Measurements from ENCODE around the gene CASS4. TPM values are rescaled to one million over a fixed set of nuclear protein-coding genes. Genes with fewer than 3 reads are reported as not detected.

Gene CASS4
- total RNA-seq, 1 donor from 2014 or later: not detected

GRCh38 chr20:56440346-56441007 is 28.4 kb downstream of the CASS4 start:
- no peak for DNase-seq (ENCODE audit: low spot score)
- H3K27ac Mint-ChIP-seq (ENCODE audit: unreplicated experiment): no peak overlapping the region
- peaks cover 14% of the 10 kb centered on the region for H3K4me1 Mint-ChIP-seq (ENCODE audit: unreplicated experiment)
- peaks cover 2% of the 10 kb centered on the region for H3K27me3 Mint-ChIP-seq (ENCODE audit: unreplicated experiment)
- no peaks in the 10 kb centered on the region for H3K9me3 Mint-ChIP-seq (ENCODE audit: unreplicated experiment)
- no peak overlapping the region for H3K4me3 Mint-ChIP-seq (ENCODE audit: unreplicated experiment)
- no peaks in the 10 kb centered on the region for H3K36me3 Mint-ChIP-seq (ENCODE audit: low read depth, unreplicated experiment)
- no peak for TF ChIP-seq CTCF (IDR thresholded peaks at IDR 0.05; ENCODE audit: unreplicated experiment)

GRCh38 chr20:56442389-56443365 is 30.6 kb downstream of the CASS4 start:
- H3K27ac Mint-ChIP-seq (ENCODE audit: unreplicated experiment): no peak overlapping the region
- H3K4me3 Mint-ChIP-seq (ENCODE audit: unreplicated experiment): no peak overlapping the region
- H3K27me3 Mint-ChIP-seq (ENCODE audit: unreplicated experiment): peaks cover 6% of the 10 kb centered on the region
- no peaks in the 10 kb centered on the region for H3K36me3 Mint-ChIP-seq (ENCODE audit: low read depth, unreplicated experiment)
- H3K9me3 Mint-ChIP-seq (ENCODE audit: unreplicated experiment): no peaks in the 10 kb centered on the region
- no peak for TF ChIP-seq CTCF (IDR thresholded peaks at IDR 0.05; ENCODE audit: unreplicated experiment)
- no peak for DNase-seq (ENCODE audit: low spot score)
- H3K4me1 Mint-ChIP-seq (ENCODE audit: unreplicated experiment): peaks cover 17% of the 10 kb centered on the region

GRCh38 chr20:56443654-56444540 is 31.8 kb downstream of the CASS4 start:
- H3K36me3 Mint-ChIP-seq (ENCODE audit: low read depth, unreplicated experiment): no peaks in the 10 kb centered on the region
- H3K27ac Mint-ChIP-seq (ENCODE audit: unreplicated experiment): no peak overlapping the region
- H3K27me3 Mint-ChIP-seq (ENCODE audit: unreplicated experiment): peaks cover 7% of the 10 kb centered on the region
- no peak for DNase-seq (ENCODE audit: low spot score)
- no peak overlapping the region for H3K4me3 Mint-ChIP-seq (ENCODE audit: unreplicated experiment)
- no peak for TF ChIP-seq CTCF (IDR thresholded peaks at IDR 0.05; ENCODE audit: unreplicated experiment)
- H3K9me3 Mint-ChIP-seq (ENCODE audit: unreplicated experiment): no peaks in the 10 kb centered on the region
- peaks cover 17% of the 10 kb centered on the region for H3K4me1 Mint-ChIP-seq (ENCODE audit: unreplicated experiment)

- H3K4me3 Mint-ChIP-seq (ENCODE audit: unreplicated experiment): no peak overlapping the region
- peaks cover 7% of the 10 kb centered on the region for H3K27me3 Mint-ChIP-seq (ENCODE audit: unreplicated experiment)
- H3K36me3 Mint-ChIP-seq (ENCODE audit: low read depth, unreplicated experiment): no peaks in the 10 kb centered on the region
- no peak for TF ChIP-seq CTCF (IDR thresholded peaks at IDR 0.05; ENCODE audit: unreplicated experiment)
- peaks cover 12% of the 10 kb centered on the region for H3K4me1 Mint-ChIP-seq (ENCODE audit: unreplicated experiment)
- H3K9me3 Mint-ChIP-seq (ENCODE audit: unreplicated experiment): no peaks in the 10 kb centered on the region
- no peak overlapping the region for H3K27ac Mint-ChIP-seq (ENCODE audit: unreplicated experiment)
- DNase-seq (ENCODE audit: low spot score): no peak
These were observed 33.1 kb downstream of the CASS4 start for GRCh38 chr20:56445130-56445529.

Measured in endothelial cell (in vitro differentiated cells).